GM18861 (cell line): ENCODE data around the gene KDM1A.

Experiments used
- ATAC-seq: cut with Tn5 transposase; IDR thresholded peaks from one replicate; pipeline ENCODE4 v1.9.1; 2021; ENCODE audit not compliant: unreplicated experiment

KDM1A gene

DNA sequence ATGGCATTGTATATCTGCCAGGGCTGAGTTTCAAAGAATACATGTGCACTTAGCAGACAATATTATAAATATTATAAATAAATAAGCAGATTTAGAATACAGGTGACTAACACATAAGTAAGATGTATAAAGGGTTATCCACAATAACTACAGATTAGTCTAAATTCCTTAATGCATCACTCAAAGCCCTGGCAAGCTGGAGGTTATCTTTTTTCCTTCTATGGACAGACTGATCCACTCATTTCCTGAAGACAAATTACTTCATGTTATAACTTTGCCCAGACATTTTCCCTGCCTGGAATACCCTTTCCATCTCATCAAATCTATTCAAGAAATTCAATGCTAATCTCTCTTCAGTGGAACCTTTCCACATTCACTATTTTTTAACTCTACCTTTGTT lies 110.6 kb downstream of the KDM1A start:
- no peak for ATAC-seq

- ATAC-seq = no peak
These were observed 112.8 kb downstream of the KDM1A start for GRCh38 chr1:23132033-23132432.
